Esophagus muscularis mucosa (tissue), 4 donors: Measurements from ENCODE around the gene TGDS.

ENCODE experiments used
- CTCF ChIP-seq, 3 experiments: fragments of 200-600 bp in 2 of 3; fragments of 450-650 bp in 1 of 3; sonication (generic) in 2 of 3; IDR thresholded peaks; one replicate each; pipeline ENCODE4 v1.5.1; 2017 to 2019; ENCODE audit warnings: antibody characterized with exemption in 3 of 3, mild to moderate bottlenecking in 2 of 3, moderate library complexity in 1 of 3
- EP300 ChIP-seq: sonication (generic); formaldehyde crosslinking; IDR thresholded peaks from one replicate; pipeline ENCODE4 v1.6.1; 2017; ENCODE audit warnings: antibody characterized with exemption
- POLR2A ChIP-seq: fragments of 450-650 bp; IDR thresholded peaks from one replicate; pipeline ENCODE4 v1.6.1; 2017; ENCODE audit warnings: antibody characterized with exemption, moderate library complexity, mild to moderate bottlenecking, low read depth
- POLR2AphosphoS5 ChIP-seq, 2 donors: sonication (generic); formaldehyde crosslinking; IDR thresholded peaks; one replicate each; pipeline ENCODE4 v1.6.1; 2017; ENCODE audit warnings: antibody characterized with exemption in 2 of 2

GRCh38 chr13:94586371-94586770, 9.6 kb downstream of the TGDS start:
- TF ChIP-seq CTCF (IDR thresholded peaks at IDR 0.05), result no peak
- TF ChIP-seq POLR2A, result no peak
- TF ChIP-seq EP300, result no peak
- no peak for TF ChIP-seq POLR2AphosphoS5 (IDR thresholded peaks at IDR 0.05)
